ENCODE results near the gene TMEM161B. TPM values are rescaled to one million over a fixed set of nuclear protein-coding genes. Genes with fewer than 3 reads are reported as not detected.
A peak's percentile ranks its signal among the peaks of the same experiment; 100 is the strongest.
"Not testable (repeated sequence)": the region's sequence is repeated elsewhere in the genome, so short reads cannot be mapped to it uniquely, and the experiment has no call there.

TMEM161B gene
- total RNA-seq, result 39.5 TPM

DNA sequence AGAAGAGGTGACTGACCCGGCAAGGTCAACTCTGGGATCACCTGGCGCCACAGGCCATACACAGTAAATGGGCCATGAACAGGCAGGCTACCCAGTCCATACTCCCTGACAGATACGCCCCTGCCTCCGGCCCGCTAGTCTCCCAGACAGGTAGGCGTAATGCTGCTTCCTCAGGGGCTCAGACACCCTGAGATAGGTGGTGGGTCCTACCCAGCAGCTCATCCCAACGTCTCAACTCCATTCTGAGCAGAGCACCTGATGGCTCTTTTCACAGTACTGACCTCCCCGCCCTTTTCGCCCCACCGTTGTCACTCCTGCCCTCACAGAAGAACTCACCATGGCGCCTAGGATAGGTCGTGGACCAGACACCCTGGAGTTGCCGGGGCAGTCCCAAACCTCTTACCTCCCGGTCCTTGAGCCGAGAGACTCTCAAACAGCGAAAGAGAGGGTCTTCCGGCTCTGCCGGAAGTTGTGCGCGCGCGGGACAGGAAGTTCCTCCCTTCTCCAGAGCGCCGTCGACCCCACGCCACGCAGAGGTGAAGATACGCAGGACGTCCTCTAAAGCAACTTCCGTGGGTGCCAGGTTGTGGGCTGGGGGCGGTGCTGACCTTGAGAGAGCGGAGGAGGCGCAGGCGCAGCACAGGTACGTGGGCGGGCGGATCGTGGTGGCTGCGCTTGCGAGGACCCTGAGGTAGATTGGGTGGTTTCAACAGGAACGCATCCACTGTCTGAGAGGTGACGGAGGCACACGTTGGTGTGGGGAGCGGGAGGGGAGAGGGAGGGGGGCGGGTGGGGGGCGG, at the start of gene TMEM161B:
TMEM161B (minus strand) TSS at position 461 of the 800 bp plus-strand sequence; CDS start at position 339, 122 bp downstream.
- DNase-seq (ENCODE audit: low spot score in 2 of 2) (peak; percentile 51 to 72), FAIRE-seq (no peak)

DNA sequence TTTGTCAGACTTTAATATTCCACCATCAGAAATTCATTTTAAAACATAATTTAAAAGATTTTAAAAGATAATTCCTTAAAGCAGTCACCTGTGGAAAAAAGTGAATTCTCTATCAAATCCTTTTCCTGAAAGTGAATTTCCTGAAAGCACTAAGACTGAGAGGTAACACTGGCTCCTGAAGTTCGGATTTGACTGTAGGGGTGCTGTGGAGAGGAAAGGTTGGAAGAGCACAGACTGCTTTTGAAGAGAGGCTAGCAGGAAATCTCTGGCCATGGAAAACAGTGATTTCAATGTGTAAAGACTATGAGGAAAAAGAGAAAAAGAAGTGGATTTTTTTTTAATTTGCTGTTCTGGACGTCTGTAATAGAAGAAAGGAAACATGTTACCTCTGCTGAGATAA, 35.7 kb upstream of the TMEM161B start:
- FAIRE-seq (no peak), DNase-seq (ENCODE audit: low spot score in 2 of 2) (no peak)

- no peak for DNase-seq (ENCODE audit: low spot score in 2 of 2)
- no peak for FAIRE-seq
Observed at GRCh38 chr5:88298425-88298824, 29.8 kb upstream of the TMEM161B start.

DNA sequence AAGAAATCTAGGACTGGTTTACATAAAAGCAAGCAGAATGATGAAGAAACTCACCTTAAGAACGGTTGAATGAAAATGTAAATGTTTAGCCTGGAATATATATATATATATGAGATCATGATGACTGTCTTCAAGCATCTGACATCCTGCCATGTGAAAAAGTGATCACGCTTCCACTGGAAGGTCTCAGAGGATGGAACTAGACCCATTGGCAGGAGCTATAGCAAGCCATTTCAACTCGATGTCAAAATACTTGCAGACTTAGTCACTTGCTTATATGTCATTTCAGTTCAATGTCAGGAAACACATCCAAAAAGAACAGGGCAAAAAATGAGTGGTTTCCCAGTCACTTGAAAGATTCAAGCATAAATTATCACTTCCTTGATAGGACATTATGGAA, 22.2 kb upstream of the TMEM161B start:
- DNase-seq (ENCODE audit: low spot score in 2 of 2) (no peak), FAIRE-seq (no peak)

DNA sequence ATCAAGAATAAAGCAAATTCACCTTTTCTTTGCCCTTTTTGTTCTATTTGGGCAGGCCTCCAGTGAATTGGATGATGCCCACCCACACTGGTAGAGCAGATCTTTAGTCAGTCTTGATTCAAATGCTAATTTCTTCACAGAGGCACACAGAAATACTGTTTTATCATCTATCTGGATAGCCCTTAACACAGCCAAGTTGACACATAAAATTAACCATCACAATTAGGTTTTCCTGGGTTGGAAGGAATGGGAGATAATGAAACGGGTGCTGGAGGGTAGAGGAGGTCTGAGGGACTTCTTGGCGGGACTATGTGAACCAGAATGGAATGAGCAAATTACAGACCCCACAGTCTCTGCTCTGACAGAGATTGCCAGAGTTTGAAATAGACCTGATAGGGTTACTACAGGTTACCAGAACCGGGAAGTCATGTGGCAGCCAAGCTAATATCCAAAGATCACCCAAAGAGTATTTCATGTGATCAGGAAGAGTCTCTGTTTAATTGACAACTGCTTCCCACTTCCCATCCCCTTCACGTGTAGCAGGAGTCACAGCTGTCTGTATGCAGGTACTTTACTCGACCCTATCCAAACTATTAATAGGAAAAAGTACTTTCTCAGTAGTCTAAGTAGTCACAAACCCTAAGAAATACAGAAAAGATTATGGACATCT, 20.0 kb upstream of the TMEM161B start:
- FAIRE-seq, result no peak
- no peak for DNase-seq (ENCODE audit: low spot score in 2 of 2)

GRCh38 chr5:88287846-88288527, 19.3 kb upstream of the TMEM161B start:
- no peak for DNase-seq (ENCODE audit: low spot score in 2 of 2)
- no peak for FAIRE-seq

DNA sequence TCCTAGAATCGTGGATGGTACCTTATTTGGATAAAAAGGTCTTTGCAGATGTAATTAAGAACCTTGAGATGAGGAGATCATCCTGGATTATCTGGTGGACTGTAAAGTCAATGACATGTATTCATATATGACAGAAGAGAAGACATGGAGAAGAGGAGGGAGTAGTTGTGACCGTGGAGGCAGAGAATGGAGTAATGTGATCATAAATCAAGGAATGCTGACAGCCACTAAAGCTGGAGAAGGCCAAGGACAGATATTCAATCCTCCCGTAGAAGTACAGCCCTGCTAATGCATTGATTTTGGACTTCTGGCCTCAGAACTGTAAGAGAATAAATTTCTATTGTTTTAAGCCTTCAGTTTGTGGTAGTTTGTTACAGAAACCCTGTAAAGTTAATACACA, 18.7 kb upstream of the TMEM161B start:
- FAIRE-seq (no peak), DNase-seq (ENCODE audit: low spot score in 2 of 2) (no peak)

- FAIRE-seq, result no peak
- no peak for DNase-seq (ENCODE audit: low spot score in 2 of 2)
Observed at GRCh38 chr5:88283690-88284089, 15.0 kb upstream of the TMEM161B start.

DNA sequence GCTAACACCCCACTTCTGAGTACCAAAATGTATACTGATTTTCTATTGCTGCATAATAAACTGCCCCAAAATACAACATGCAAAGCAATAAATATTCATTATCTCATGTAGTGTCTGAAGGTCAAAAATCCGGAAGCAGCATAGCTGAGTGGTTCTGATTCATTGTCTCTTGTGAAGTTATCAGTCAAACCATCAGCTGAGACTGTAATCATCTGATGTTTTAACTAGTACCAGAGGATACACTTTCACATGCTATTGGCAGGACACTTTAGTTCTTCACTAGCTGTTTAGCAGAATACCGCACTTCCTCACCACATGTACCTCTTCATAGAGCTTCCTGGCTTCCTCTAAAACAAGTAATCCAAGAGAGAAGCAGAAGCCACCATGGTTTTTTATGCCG, 12.7 kb upstream of the TMEM161B start:
- DNase-seq (ENCODE audit: low spot score in 2 of 2), result no peak
- no peak for FAIRE-seq

GRCh38 chr5:88279584-88279983, 10.9 kb upstream of the TMEM161B start:
- FAIRE-seq (no peak), DNase-seq (ENCODE audit: low spot score in 2 of 2) (no peak)

DNA sequence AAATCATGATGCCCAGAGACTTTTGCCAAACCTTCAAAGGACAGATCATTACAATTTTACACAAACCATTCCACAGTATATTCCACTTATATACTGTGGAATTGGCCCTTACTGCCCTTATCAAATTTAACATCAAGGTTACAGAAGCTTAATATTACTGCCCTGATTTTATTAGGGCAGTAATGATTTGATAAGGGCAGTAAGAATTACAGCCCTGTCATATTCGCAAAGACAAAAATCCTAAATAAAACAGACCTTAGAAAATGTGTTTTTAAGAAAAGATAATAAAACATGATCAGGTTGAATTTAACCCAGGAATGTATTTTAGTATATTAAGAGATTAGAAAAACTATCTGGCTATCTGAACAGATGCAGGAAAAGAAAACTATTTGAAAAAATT, 7.7 kb upstream of the TMEM161B start:
- FAIRE-seq (no peak), DNase-seq (ENCODE audit: low spot score in 2 of 2) (no peak)

GRCh38 chr5:88275581-88275980, 6.9 kb upstream of the TMEM161B start:
- DNase-seq (ENCODE audit: low spot score in 2 of 2) (no peak), FAIRE-seq (peak; percentile 52)

GRCh38 chr5:88269222-88269771, 652 bp upstream of the TMEM161B start:
- FAIRE-seq (no peak), DNase-seq (ENCODE audit: low spot score in 2 of 2) (peak in 1 of 2 donors; percentile 7)

GRCh38 chr5:88264565-88264964, 4.1 kb downstream of the TMEM161B start:
- FAIRE-seq; DNase-seq (ENCODE audit: low spot score in 2 of 2): not testable (repeated sequence)

GRCh38 chr5:88263349-88263748, 5.3 kb downstream of the TMEM161B start:
- no peak for DNase-seq (ENCODE audit: low spot score in 2 of 2)
- FAIRE-seq, result no peak

GRCh38 chr5:88262116-88262515, 6.5 kb downstream of the TMEM161B start:
- DNase-seq (ENCODE audit: low spot score in 2 of 2) (no peak), FAIRE-seq (no peak)

DNA sequence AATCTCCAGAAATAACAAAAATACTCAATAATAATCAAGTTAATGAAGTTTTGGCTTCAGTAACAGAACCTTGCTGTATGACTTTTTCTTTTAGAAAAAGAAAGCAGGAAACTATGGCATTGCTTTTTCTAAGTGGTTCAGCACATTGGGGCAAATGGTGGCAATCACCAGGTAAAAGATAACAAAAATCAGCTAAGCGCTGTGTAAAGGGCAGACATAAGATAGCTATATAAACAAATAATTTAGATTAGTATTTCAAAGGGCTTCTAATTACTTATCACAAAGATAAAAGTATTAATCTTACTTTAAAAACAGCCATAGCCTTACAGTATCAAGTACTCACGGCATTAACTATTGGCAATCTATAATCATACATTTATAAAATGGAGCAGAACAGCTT, 10.0 kb downstream of the TMEM161B start:
- FAIRE-seq (no peak), DNase-seq (ENCODE audit: low spot score in 2 of 2) (no peak)

- DNase-seq (ENCODE audit: low spot score in 2 of 2) (no peak), FAIRE-seq (no peak)
Observed at GRCh38 chr5:88256872-88257271, 11.8 kb downstream of the TMEM161B start.

DNA sequence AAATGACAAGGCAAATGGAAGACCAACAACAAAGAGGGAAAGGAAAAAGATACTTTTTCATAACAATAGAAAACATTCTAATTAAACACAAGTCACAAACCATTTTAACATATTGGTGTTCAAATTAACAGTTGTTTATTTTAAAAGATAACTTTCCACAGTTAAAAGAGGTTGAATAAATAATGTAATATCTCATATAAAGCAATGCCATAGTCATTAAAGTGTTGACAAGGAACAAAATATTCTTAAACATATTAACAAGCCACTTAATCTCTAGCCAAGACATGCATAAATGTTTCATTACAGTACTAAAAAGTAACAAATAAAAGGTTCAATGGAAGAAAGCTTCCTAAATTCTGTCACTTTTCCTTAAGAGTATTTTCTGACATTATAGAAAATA, 12.6 kb downstream of the TMEM161B start:
- FAIRE-seq, result no peak
- no peak for DNase-seq (ENCODE audit: low spot score in 2 of 2)

- FAIRE-seq, result no peak
- DNase-seq (ENCODE audit: low spot score in 2 of 2), result no peak
Observed at GRCh38 chr5:88254320-88254719, 14.3 kb downstream of the TMEM161B start.

GRCh38 chr5:88251048-88251711, 17.5 kb downstream of the TMEM161B start:
- FAIRE-seq, result no peak

More at GRCh38 chr5:88251048-88251711, 17.5 kb downstream of the TMEM161B start:
- no peak for DNase-seq (ENCODE audit: low spot score in 2 of 2)
